ENCODE data around the gene ADARB2. TPM values are rescaled to one million over a fixed set of nuclear protein-coding genes. Genes with fewer than 3 reads are reported as not detected.
"Not testable (repeated sequence)": the region's sequence is repeated elsewhere in the genome, so short reads cannot be mapped to it uniquely, and the experiment has no call there.

The ADARB2 gene
- total RNA-seq, 1 donor from 2014 or later, result not detected

- DNase-seq (ENCODE audit: low spot score), result no peak
Observed at GRCh38 chr10:1179346-1180070, 557.8 kb downstream of the ADARB2 start.

GRCh38 chr10:1178506-1178905, 558.8 kb downstream of the ADARB2 start:
- no peak for DNase-seq (ENCODE audit: low spot score)

GRCh38 chr10:1177936-1178335, 559.4 kb downstream of the ADARB2 start:
- DNase-seq (ENCODE audit: low spot score), result no peak

GRCh38 chr10:1175956-1176565, 561.3 kb downstream of the ADARB2 start:
- DNase-seq (ENCODE audit: low spot score), result no peak

GRCh38 chr10:1174022-1174421, 563.3 kb downstream of the ADARB2 start:
- no peak for DNase-seq (ENCODE audit: low spot score)

- DNase-seq (ENCODE audit: low spot score), result no peak
Observed at GRCh38 chr10:1173091-1173490, 564.2 kb downstream of the ADARB2 start.

GRCh38 chr10:1172256-1172984, 564.9 kb downstream of the ADARB2 start:
- DNase-seq (ENCODE audit: low spot score), result no peak

- DNase-seq (ENCODE audit: low spot score), result no peak
Observed at GRCh38 chr10:1171586-1171985, 565.7 kb downstream of the ADARB2 start.

- no peak for DNase-seq (ENCODE audit: low spot score)
Observed at GRCh38 chr10:1171182-1171581, 566.1 kb downstream of the ADARB2 start.

- no peak for DNase-seq (ENCODE audit: low spot score)
Observed at GRCh38 chr10:1170867-1171180, 566.5 kb downstream of the ADARB2 start.

- DNase-seq (ENCODE audit: low spot score), result no peak
Observed at GRCh38 chr10:1169981-1170866, 567.1 kb downstream of the ADARB2 start.

- DNase-seq (ENCODE audit: low spot score), result no peak
Observed at GRCh38 chr10:1169186-1169885, 568.0 kb downstream of the ADARB2 start.

GRCh38 chr10:1168763-1169162, 568.6 kb downstream of the ADARB2 start:
- no peak for DNase-seq (ENCODE audit: low spot score)

GRCh38 chr10:1166828-1167275, 570.5 kb downstream of the ADARB2 start:
- DNase-seq (ENCODE audit: low spot score), result no peak

- no peak for DNase-seq (ENCODE audit: low spot score)
Observed at GRCh38 chr10:1166101-1166827, 571.1 kb downstream of the ADARB2 start.

- DNase-seq (ENCODE audit: low spot score), result no peak
Observed at GRCh38 chr10:1163831-1164230, 573.5 kb downstream of the ADARB2 start.

GRCh38 chr10:1163204-1163660, 574.1 kb downstream of the ADARB2 start:
- no peak for DNase-seq (ENCODE audit: low spot score)

GRCh38 chr10:1162481-1163203, 574.7 kb downstream of the ADARB2 start:
- no peak for DNase-seq (ENCODE audit: low spot score)

GRCh38 chr10:1161315-1161673, 576.0 kb downstream of the ADARB2 start:
- DNase-seq (ENCODE audit: low spot score), result not testable (repeated sequence)

Data from umbilical cord (tissue), 2 donors.